PC-9 (cell line): ENCODE results near the gene ACVR1.

Experiments
- EZH2 ChIP-seq: fragments of 200-600 bp; sonication (generic); IDR thresholded peaks from 2 replicates; pipeline ENCODE4 v1.8.0; 2017; ENCODE audit warnings: antibody characterized with exemption, low read depth
- TF ChIP-seq, protein P1 (sequence below): fragments of 200-600 bp; sonication (generic); conservative IDR thresholded peaks from 2 replicates; pipeline ENCODE4 v1.6.1; 2017; ENCODE audit warnings: mixed run types, antibody characterized with exemption, mild to moderate bottlenecking, moderate library complexity

DNA sequence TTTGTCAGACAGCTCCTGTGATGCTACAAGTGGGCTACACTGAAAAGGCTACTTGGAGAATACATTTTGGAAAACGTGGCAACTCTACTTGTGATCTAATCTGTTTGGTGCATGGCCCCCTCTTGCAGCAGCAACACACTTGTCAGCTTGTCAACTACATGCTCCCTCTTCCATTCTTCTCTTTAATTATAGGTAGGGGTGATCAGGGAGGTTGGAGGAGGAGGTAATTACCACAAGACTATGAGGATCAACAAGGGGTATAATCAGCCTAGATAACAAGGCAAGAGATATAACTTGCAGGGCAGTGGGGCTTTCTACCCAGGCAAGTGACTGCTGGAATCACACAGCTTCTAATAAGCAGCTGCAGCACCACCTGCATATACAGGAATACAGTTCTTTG lies 104.9 kb downstream of the ACVR1 start:
- TF ChIP-seq, protein P1, sequence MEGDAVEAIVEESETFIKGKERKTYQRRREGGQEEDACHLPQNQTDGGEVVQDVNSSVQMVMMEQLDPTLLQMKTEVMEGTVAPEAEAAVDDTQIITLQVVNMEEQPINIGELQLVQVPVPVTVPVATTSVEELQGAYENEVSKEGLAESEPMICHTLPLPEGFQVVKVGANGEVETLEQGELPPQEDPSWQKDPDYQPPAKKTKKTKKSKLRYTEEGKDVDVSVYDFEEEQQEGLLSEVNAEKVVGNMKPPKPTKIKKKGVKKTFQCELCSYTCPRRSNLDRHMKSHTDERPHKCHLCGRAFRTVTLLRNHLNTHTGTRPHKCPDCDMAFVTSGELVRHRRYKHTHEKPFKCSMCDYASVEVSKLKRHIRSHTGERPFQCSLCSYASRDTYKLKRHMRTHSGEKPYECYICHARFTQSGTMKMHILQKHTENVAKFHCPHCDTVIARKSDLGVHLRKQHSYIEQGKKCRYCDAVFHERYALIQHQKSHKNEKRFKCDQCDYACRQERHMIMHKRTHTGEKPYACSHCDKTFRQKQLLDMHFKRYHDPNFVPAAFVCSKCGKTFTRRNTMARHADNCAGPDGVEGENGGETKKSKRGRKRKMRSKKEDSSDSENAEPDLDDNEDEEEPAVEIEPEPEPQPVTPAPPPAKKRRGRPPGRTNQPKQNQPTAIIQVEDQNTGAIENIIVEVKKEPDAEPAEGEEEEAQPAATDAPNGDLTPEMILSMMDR = no peak
- TF ChIP-seq EZH2 = no peak
